ENCODE measurements around the gene TRIM41.

TRIM41 gene

DNA sequence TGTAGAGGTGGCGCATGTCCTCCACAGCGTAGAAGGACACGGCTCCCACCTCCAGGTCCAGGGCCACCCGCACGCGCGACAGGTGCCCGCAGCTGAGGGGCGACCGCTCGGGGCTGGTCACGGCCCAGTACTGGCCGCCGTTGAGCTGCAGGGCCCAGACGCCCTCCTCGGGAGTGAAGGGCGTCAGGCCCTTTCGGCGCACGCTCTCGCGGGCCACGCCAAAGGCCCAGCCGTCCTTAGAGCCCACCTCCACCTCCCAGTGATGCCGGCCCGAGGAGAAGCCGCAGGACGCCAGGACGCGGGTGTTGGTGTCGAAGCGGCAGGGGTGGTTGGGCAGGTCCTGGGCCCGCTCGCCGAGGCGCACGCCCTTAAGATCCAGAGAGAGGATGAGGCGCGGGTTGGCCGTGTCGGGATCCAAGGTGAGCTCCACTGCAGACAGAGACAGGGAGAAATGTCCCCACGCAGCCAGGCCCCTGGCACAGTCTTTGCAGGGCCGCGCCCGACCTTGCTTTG lies 27.8 kb upstream of the TRIM41 start:
- Histone ChIP-seq H3K4me1 (ENCODE audit: control insufficient read depth, insufficient read depth, low read length) (peaks cover 12% of the 10 kb centered on the region), H3K9ac (ENCODE audit: low read length) (no peak overlapping the region), H3K27me3 (replicated peaks; ENCODE audit: control insufficient read depth, insufficient read depth, low read length) (no peaks in the 10 kb centered on the region), H3K36me3 (ENCODE audit: control insufficient read depth, insufficient read depth, low read length, severe bottlenecking) (no peaks in the 10 kb centered on the region), H3K4me3 (ENCODE audit: low read length) (no peak overlapping the region), H3K9me3 (ENCODE audit: control insufficient read depth, low read length) (no peaks in the 10 kb centered on the region)
- no peak for DNase-seq (ENCODE audit: low read depth)

DNA sequence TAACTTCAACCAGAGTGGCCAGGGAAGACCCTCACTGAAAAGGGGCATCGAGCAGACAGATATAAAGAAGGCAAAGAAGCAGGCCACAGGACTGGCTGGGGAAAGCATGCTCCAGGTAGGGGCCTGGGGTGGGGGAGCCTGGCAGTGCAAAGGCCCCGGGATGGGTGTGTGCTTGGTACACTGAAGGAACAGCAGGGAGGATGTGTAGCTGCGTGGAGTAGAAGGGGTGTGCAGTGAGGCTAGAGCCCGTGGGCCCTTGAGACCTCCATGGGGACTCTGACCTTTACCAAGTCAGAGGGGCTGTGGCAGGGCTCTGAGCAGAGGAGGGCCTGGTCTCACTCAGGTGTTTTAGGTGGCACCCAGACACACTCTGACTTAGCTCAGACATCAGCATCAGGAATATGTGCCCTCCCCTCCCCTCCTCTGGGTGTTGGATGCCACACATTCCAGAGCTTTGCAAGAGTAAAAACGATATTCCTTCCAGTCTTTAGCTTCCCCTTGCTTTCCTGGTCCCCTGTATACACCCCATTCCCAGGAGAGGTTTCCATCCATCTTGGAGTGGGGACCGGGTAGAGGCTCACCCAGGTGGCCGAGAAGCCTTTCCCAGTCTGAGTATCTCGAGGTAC lies 25.6 kb upstream of the TRIM41 start:
- H3K4me3 ChIP-seq (ENCODE audit: low read length) = no peak overlapping the region

DNA sequence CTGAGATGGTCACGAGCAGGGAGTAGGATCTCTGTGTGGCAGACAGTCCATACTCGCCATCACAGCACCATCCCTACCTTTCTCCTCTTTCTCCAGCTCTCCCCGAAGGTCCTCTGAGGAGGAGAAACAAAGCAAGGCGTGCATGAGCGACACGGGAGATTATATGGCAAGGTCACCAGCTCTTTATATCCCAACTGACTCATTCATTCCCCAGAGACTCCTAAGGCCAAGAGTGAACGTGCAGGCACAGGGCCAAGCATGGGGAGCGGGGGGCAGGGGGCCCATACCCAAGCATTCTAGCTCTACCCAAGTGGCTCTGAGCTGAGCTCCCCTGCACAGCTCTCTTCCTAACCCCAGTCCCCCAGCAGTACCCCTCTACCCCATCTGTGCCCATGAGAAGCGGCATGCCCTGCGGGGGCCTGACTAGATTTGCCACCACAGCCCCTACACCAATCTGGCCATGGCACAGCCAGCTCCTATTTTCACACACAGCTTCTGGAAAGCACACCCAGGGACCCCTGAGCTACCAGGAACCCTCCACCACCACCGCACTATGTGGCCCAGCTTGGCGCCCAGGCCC lies 24.9 kb upstream of the TRIM41 start:
- H3K9ac ChIP-seq (ENCODE audit: low read length) = no peak overlapping the region
- H3K9me3 ChIP-seq (ENCODE audit: control insufficient read depth, low read length) = no peaks in the 10 kb centered on the region
- no peaks in the 10 kb centered on the region for H3K27me3 ChIP-seq (replicated peaks; ENCODE audit: control insufficient read depth, insufficient read depth, low read length)
- no peaks in the 10 kb centered on the region for H3K36me3 ChIP-seq (ENCODE audit: control insufficient read depth, insufficient read depth, low read length, severe bottlenecking)
- H3K4me3 ChIP-seq (ENCODE audit: low read length) = no peak overlapping the region
- H3K4me1 ChIP-seq (ENCODE audit: control insufficient read depth, insufficient read depth, low read length) = peaks cover 3% of the 10 kb centered on the region
- DNase-seq (ENCODE audit: low read depth) = no peak

More for the DNA sequence above, 25.6 kb upstream of the TRIM41 start:
- H3K27me3 ChIP-seq (replicated peaks; ENCODE audit: control insufficient read depth, insufficient read depth, low read length) = no peaks in the 10 kb centered on the region
- peaks cover 2% of the 10 kb centered on the region for H3K4me1 ChIP-seq (ENCODE audit: control insufficient read depth, insufficient read depth, low read length)
- no peak for DNase-seq (ENCODE audit: low read depth)
- no peaks in the 10 kb centered on the region for H3K9me3 ChIP-seq (ENCODE audit: control insufficient read depth, low read length)
- no peak overlapping the region for H3K9ac ChIP-seq (ENCODE audit: low read length)
- no peaks in the 10 kb centered on the region for H3K36me3 ChIP-seq (ENCODE audit: control insufficient read depth, insufficient read depth, low read length, severe bottlenecking)

DNA sequence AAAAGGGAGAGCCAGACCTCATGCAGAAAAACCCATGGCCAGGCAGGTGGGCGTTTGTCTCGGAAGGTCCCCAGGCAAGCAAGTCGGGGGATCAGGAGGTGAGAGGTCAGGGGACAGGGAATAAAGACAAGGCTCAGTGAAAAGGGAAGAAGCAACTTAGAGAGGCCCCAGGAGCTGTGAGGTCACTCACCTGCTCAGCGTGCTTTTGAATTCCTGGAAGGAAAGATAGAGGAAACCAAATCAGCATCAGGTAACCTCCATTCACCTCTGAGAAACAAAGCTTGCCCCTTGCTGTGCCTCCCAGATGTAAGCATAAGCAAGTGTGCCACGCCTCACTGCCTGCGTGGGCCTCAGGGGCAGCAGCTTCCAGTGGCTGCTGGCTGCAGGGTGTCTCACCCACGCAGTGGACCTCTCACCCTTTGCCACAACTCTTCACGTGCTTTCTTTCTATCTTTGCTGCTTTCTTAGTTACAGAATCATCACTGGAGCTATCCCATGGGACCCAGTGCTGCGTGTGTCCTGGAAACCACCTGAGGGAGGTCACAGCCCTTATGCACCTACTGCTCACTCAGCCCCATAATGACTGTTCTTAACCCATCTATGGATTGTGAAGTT lies 24.1 kb upstream of the TRIM41 start:
- H3K9me3 ChIP-seq (ENCODE audit: control insufficient read depth, low read length) = no peaks in the 10 kb centered on the region
- H3K4me1 ChIP-seq (ENCODE audit: control insufficient read depth, insufficient read depth, low read length) = peaks cover 10% of the 10 kb centered on the region
- no peak overlapping the region for H3K4me3 ChIP-seq (ENCODE audit: low read length)
- H3K36me3 ChIP-seq (ENCODE audit: control insufficient read depth, insufficient read depth, low read length, severe bottlenecking) = no peaks in the 10 kb centered on the region
- DNase-seq (ENCODE audit: low read depth) = no peak
- no peaks in the 10 kb centered on the region for H3K27me3 ChIP-seq (replicated peaks; ENCODE audit: control insufficient read depth, insufficient read depth, low read length)
- no peak overlapping the region for H3K9ac ChIP-seq (ENCODE audit: low read length)

DNA sequence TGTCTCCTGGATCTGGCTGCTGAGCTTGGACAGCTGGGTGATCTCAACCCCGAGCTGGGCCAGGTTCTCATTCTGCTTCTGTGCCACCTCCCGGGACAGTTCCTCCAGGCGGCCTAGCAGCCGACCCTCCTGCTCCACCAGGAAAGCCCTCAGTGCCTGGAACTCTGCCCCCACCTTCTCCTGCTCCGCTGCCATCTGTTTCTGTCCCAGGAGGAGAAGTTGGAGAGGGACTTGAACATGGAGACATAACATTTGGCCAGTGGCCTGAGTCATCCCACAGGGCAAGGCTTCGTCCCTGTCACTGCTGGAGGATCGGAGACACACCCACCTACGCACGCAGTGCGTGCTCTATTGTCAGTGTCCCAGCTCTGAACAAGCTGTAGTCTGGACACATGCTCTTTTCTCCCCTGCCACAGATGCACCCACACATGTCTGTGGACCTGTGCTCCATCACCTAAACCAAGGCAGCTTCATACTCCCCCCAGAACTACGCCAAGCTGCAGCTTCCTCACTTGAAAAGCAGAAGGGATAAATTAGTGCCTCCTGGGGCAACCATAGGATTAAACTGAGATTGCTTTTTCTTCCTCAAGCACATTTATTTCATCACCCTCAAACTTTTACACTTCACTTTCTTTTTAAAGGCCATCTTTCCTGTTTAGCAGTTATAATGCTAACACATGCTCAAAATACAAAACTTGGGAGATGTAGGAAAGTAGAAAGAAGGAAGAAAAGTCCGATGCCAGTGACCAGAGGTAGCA lies 23.0 kb upstream of the TRIM41 start:
- no peak overlapping the region for H3K9ac ChIP-seq (ENCODE audit: low read length)
- DNase-seq (ENCODE audit: low read depth) = no peak
- H3K4me3 ChIP-seq (ENCODE audit: low read length) = no peak overlapping the region
- no peaks in the 10 kb centered on the region for H3K36me3 ChIP-seq (ENCODE audit: control insufficient read depth, insufficient read depth, low read length, severe bottlenecking)
- peaks cover 11% of the 10 kb centered on the region for H3K4me1 ChIP-seq (ENCODE audit: control insufficient read depth, insufficient read depth, low read length)
- no peaks in the 10 kb centered on the region for H3K27me3 ChIP-seq (replicated peaks; ENCODE audit: control insufficient read depth, insufficient read depth, low read length)
- no peaks in the 10 kb centered on the region for H3K9me3 ChIP-seq (ENCODE audit: control insufficient read depth, low read length)

DNA sequence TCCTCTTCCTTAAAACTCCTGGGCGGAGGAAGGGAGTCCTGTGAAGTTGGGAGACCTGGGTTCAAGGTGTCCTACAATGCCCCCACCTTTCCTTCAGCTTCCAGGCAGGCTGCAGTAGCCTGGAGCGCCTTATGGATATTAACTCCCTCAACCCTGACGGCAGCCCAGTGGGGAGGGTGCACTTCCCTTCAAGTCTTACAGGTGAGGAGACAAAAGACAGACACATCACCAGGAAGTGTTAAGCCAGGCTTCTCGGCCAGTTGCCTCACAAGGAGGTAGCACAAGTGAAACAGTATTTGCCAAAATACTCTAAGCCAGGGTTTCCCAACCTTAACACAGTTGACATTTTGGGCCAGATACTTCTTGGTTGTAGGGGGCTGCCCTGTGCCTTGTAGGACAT lies 22.3 kb upstream of the TRIM41 start:
- DNase-seq (ENCODE audit: low read depth) = no peak
- Histone ChIP-seq H3K27me3 (replicated peaks; ENCODE audit: control insufficient read depth, insufficient read depth, low read length) (no peaks in the 10 kb centered on the region), H3K4me3 (ENCODE audit: low read length) (no peak overlapping the region)

DNA sequence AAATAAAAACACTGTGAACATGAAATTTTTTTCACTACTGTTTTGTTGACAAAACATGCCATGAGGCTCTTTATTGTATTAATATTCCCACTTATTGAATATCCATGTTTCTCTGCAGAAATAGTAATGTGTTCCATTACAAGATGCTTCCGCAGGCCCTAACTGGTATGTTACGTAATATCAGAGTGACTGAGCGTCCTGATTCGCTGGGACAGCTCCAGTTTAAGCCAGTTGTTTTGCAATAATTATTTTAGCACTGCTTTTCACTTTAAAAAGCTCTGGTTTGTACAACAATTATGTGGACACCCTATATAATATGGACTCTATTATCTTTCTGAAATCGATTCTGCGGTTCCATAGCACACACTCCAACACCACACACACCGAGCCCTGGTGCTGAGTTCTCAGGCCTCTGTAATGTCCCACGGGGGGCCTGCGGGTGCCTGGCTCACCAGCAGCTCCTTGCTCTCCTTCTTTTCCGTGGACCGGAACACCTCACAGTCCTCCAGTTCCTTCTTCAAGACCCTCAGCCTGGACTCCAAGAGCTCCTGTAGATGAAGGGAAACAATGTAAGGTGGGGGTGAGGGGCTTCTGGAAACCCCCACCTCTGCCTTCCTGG lies 19.9 kb upstream of the TRIM41 start:
- no peaks in the 10 kb centered on the region for H3K9me3 ChIP-seq (ENCODE audit: control insufficient read depth, low read length)
- peaks cover 21% of the 10 kb centered on the region for H3K4me1 ChIP-seq (ENCODE audit: control insufficient read depth, insufficient read depth, low read length)
- H3K36me3 ChIP-seq (ENCODE audit: control insufficient read depth, insufficient read depth, low read length, severe bottlenecking) = no peaks in the 10 kb centered on the region
- DNase-seq (ENCODE audit: low read depth) = peak; percentile 41
- no peak overlapping the region for H3K9ac ChIP-seq (ENCODE audit: low read length)
- H3K4me3 ChIP-seq (ENCODE audit: low read length) = no peak overlapping the region
- H3K27me3 ChIP-seq (replicated peaks; ENCODE audit: control insufficient read depth, insufficient read depth, low read length) = no peaks in the 10 kb centered on the region

More for the DNA sequence above, 22.3 kb upstream of the TRIM41 start:
- peaks cover 16% of the 10 kb centered on the region for H3K4me1 ChIP-seq (ENCODE audit: control insufficient read depth, insufficient read depth, low read length)
- H3K36me3 ChIP-seq (ENCODE audit: control insufficient read depth, insufficient read depth, low read length, severe bottlenecking) = no peaks in the 10 kb centered on the region
- no peaks in the 10 kb centered on the region for H3K9me3 ChIP-seq (ENCODE audit: control insufficient read depth, low read length)
- no peak overlapping the region for H3K9ac ChIP-seq (ENCODE audit: low read length)

DNA sequence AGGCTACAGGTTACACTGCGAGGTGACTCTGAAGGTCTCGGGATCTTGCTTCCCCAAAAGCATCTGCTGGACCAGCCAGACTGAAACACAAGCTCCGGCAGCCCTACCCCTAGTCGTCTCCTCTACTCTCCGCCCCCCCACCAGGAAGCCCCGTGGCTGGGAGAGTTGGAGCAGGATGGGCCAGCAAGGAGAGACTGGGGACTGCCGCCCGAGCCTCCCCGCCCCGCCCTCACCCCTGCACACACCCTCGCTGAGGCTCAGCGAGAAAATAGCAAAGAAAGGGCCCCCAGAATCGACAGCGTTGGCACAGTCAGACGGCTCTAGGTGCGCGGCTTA lies 19.3 kb upstream of the TRIM41 start:
- Histone ChIP-seq H3K36me3 (ENCODE audit: control insufficient read depth, insufficient read depth, low read length, severe bottlenecking) (no peaks in the 10 kb centered on the region), H3K9me3 (ENCODE audit: control insufficient read depth, low read length) (no peaks in the 10 kb centered on the region), H3K4me3 (ENCODE audit: low read length) (peak overlapping the region; percentile 72), H3K4me1 (ENCODE audit: control insufficient read depth, insufficient read depth, low read length) (peaks cover 21% of the 10 kb centered on the region), H3K27me3 (replicated peaks; ENCODE audit: control insufficient read depth, insufficient read depth, low read length) (no peaks in the 10 kb centered on the region), H3K9ac (ENCODE audit: low read length) (no peak overlapping the region)
- DNase-seq (ENCODE audit: low read depth) = no peak

DNA sequence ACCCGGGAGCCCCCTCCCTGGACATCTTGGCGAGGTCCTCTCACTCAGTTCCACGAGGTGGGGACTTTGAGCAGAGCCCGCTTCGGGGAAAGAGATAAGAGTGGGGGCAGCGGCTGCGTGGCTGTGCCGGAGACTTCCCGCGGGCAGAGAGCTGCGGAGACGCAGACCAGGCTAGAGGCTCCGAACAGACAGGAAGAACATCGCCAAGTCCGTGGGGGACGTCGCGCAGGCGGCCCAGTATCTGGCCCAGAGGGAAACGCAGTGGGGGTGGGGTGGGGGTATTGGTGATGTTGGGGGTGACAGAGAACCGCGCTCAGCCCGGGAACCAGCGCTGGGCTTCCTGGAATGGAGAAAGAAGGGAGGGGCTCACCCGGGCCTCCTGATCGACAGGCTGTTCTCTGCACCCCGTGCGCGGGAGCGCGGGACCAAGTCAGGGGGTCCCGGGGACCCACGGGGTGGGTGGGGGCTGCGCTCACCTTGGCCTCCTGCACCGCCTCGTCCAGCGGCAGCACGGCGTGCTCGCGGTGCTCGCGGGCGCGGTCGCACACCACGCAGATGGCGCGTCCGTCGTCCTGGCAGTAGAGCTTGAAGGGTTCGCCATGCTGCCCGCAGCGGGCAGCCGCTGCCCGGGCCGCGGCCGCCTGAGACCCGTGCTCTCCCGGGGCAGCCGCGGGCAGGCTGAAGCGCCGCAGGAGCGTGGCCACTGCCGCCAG lies 18.8 kb upstream of the TRIM41 start:
- peak; percentile 75 for DNase-seq (ENCODE audit: low read depth)
- Histone ChIP-seq H3K4me3 (ENCODE audit: low read length) (peak overlapping the region; percentile 72), H3K27me3 (replicated peaks; ENCODE audit: control insufficient read depth, insufficient read depth, low read length) (no peaks in the 10 kb centered on the region)

DNA sequence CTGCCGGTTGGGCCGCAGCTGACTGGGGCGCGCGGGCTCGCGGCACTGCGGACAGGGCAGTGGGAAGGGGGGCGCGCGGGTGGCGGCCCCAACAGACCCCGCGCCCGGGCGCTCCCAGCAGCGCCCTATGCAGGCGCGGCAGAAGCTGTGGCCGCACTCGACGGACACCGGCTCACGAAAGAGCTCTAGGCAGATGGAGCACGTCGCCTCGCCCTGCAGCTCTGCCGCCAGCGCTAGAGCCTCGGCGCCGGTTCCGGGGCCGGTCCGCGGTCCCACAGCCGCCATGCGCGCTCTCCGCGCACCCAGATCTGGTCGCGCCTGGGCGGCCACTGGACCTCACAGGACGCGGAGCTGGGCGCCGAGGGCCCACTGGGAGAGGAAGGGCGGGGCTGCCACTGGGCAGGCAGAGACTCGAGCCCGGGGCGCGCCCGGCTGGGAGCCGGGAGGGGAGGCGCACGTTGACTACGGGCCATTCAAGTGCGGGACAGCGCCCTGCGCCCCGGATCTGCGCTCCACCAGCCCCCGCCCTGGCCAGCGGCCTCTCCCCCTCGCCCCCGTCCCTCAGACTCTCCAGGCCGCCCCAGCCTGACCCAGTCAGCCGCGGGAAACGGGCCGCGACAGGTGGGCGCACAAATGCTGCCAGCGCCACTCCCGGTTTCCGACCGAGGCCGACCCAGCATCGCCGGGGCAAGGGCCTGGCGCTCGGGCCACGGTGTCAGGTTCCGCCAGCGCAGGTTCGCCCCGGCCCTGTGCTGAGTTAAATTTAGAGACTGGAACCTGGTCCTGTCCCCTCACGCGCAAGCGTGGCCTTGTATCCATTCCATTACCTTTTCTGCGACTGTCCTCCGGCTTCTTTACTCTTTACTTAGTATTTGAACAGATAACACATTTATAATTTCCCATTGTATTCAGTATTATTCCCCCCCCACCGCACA lies 18.0 kb upstream of the TRIM41 start, which contains the start of gene TRIM7:
TRIM7 (minus strand) TSS at position 371 of the 935 bp plus-strand sequence; CDS start at position 285, 86 bp downstream.
- Histone ChIP-seq H3K4me3 (ENCODE audit: low read length) (peak within 1 kb of the TSS; percentile 72), H3K27me3 (replicated peaks; ENCODE audit: control insufficient read depth, insufficient read depth, low read length) (no peaks in the 10 kb centered on the region), H3K4me1 (ENCODE audit: control insufficient read depth, insufficient read depth, low read length) (peaks cover 21% of the 10 kb centered on the region), H3K9ac (ENCODE audit: low read length) (peak within 1 kb of the TSS; percentile 34), H3K9me3 (ENCODE audit: control insufficient read depth, low read length) (no peaks in the 10 kb centered on the region), H3K36me3 (ENCODE audit: control insufficient read depth, insufficient read depth, low read length, severe bottlenecking) (no peaks in the 10 kb centered on the region)
- peak; percentile 70 for DNase-seq (ENCODE audit: low read depth)

More for the DNA sequence above, 18.8 kb upstream of the TRIM41 start:
- H3K36me3 ChIP-seq (ENCODE audit: control insufficient read depth, insufficient read depth, low read length, severe bottlenecking) = no peaks in the 10 kb centered on the region
- peaks cover 21% of the 10 kb centered on the region for H3K4me1 ChIP-seq (ENCODE audit: control insufficient read depth, insufficient read depth, low read length)
- H3K9me3 ChIP-seq (ENCODE audit: control insufficient read depth, low read length) = no peaks in the 10 kb centered on the region
- no peak overlapping the region for H3K9ac ChIP-seq (ENCODE audit: low read length)

Data from adipocyte (in vitro differentiated cells).